Mesenteric fat pad (tissue), 1 donor: ENCODE measurements around the gene NTN5. TPM values are rescaled to one million over a fixed set of nuclear protein-coding genes. Genes with fewer than 3 reads are reported as not detected.
"Not testable (repeated sequence)": the region's sequence is repeated elsewhere in the genome, so short reads cannot be mapped to it uniquely, and the experiment has no call there.

Source experiments
- DNase-seq: peaks from one replicate; pipeline ENCODE4 v3.0.0-alpha.2; 2020; ENCODE audit warnings: low spot score
- long read RNA-seq: library from polyadenylated mRNA; unstranded; transcript quantifications from one replicate; pipeline ENCODE4 v2.0.0, GENCODE V29; 2020
- total RNA-seq: library from RNA; stranded (reverse); fragmentation: NEBNext Ultra II Directional; extraction: Animal tissue kit (Norgen Biotek cat#: 25700); gene quantifications from one replicate; pipeline ENCODE4 v1.2.1, GENCODE V29; 2021
- donor health status: DM: yes; HTN: yes; CAD: no.

The NTN5 gene, protein sequence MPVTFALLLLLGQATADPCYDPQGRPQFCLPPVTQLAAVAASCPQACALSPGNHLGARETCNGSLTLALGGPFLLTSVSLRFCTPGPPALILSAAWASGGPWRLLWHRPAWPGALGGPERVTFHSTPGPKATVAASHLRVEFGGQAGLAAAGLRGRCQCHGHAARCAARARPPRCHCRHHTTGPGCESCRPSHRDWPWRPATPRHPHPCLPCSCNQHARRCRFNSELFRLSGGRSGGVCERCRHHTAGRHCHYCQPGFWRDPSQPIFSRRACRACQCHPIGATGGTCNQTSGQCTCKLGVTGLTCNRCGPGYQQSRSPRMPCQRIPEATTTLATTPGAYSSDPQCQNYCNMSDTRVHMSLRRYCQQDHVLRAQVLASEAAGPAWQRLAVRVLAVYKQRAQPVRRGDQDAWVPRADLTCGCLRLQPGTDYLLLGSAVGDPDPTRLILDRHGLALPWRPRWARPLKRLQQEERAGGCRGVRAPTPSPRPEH
- total RNA-seq: 0.51 TPM
- long read RNA-seq: 0 reads

- DNase-seq: no peak
Measured at GRCh38 chr19:48672994-48673393, at the start of gene NTN5. Gene NTN5, minus strand, starts transcription at chr19:48673017. Its CDS starts 2,031 bp downstream, at chr19:48670986.

- no peak for DNase-seq
Measured at GRCh38 chr19:48722196-48722708, 49.4 kb upstream of the NTN5 start.

- DNase-seq: peak; percentile 94
Measured at GRCh38 chr19:48720613-48721296, 47.9 kb upstream of the NTN5 start.

- DNase-seq: no peak
Measured at GRCh38 chr19:48720251-48720612, 47.4 kb upstream of the NTN5 start.

DNA sequence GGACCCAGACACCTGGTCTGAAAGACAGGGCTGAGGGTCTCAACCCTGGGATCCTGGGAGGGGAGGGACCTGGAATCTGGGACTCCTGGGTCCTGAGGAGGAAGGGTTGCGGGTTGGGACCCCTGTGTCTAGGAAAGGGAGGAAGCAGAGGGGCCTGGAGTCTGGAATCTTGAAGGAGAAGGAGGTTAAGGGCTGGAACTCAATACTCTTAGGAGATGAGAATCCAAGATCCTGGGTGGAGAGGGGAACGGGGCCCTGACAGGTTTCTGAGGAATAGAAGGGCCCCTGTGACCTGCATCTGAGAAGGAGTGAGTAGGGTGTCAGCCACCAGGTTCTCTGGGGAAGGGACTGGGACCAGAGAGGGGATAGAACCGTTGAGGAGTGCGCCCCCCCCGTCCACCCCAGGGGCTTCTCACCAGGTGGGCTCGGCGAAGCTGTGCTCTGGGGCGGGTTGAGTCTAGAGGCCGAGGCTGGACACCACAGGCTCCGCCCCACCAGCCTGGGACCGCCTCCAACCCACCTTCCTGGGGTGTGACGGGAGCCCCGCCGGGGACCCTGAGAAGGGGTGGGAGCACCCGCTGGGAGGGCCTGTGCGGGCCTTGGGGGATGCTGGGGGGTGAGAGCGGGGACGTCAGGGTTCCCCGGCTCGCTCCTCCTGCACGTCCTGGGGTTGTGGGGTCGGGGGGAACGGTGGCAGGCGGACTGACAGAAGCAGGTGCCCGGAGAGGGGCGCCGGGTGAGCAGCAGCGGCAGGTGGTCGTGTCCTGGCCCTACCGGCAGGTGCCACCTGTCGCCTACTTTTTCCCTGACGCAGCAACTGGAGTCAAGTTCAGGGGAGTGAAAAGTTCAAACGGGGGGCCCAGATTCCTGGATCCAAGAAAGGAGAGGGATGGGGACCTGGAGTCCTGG is 46.7 kb upstream of the NTN5 start, which contains the start of gene MAMSTR:
Gene MAMSTR, minus strand, starts transcription at position 463 of the 909 bp plus-strand sequence. CDS start 694 bp downstream, outside the sequence.
- DNase-seq: no peak

GRCh38 chr19:48718711-48719231 is 46.0 kb upstream of the NTN5 start:
- no peak for DNase-seq

GRCh38 chr19:48718106-48718505 is 45.3 kb upstream of the NTN5 start:
- DNase-seq: not testable (repeated sequence)

GRCh38 chr19:48716562-48717291 is 43.9 kb upstream of the NTN5 start:
- no peak for DNase-seq

DNA sequence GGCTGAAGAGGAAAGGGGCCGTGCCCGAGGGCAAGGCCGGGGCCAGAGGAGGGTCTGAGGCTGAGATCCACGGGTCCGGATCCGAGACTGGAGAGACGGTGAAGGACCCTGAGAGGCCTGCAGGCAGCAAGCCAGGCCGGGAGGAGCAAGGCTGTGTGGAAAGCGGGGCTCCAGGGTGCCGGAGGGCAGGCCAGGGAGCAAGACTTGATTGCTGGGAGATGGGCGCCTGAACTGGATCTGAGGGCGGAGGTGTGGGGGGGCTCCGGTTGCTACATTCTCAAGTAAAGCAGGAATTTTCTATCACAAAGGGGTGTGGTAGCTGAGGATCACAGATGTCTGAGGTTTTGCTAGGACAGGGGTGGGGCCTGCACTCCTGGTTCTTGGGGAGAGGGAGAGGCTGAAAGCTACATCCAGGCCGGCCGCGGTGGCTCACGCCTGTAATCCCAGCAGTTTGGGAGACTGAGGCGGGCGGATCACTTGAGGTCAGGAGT is 42.9 kb upstream of the NTN5 start:
- no peak for DNase-seq

DNA sequence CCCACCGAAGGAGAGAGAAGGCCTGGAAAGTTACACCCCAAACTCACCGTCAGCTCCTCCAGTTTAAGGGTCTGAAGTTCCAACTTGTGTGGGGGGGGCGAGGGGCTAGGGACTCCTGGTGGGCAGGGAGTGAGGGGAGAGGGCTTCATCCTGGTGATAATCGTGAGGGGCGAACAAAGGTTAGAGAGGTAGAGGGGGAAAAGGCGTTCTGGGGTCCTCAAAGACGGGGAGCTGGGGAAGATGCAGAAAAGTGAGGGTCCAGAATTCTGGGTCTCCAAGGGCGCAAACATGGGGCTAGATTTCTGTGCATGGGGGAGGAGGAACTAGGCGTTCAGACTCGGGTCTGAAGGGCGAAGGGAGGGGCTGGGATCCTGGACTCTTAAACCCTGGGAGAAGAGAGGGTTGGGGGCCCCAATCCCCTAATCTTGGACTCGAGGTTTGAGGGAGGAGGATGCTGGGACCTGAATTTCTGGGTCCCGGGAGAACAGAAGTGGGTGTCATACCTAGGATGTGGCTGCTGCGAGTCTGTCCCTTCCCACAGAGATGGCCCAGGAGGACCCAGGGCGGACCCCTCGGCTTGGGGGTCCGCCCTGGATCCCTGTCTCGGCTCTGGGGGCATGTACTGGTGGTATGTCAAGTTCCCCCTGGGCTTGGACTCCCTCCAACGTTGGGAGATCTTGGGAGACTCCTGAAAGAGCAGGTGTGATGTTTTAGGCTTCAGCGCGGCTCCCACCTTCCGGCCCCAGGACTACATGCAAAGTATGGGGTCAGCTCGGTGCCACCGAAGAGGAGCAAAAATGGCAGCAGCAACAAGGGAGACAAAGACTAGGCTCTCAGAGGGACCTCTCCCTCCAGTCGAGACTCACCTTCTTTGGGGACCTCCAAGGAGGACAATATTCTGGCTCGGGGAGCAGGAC is 42.2 kb upstream of the NTN5 start:
- DNase-seq: no peak

DNA sequence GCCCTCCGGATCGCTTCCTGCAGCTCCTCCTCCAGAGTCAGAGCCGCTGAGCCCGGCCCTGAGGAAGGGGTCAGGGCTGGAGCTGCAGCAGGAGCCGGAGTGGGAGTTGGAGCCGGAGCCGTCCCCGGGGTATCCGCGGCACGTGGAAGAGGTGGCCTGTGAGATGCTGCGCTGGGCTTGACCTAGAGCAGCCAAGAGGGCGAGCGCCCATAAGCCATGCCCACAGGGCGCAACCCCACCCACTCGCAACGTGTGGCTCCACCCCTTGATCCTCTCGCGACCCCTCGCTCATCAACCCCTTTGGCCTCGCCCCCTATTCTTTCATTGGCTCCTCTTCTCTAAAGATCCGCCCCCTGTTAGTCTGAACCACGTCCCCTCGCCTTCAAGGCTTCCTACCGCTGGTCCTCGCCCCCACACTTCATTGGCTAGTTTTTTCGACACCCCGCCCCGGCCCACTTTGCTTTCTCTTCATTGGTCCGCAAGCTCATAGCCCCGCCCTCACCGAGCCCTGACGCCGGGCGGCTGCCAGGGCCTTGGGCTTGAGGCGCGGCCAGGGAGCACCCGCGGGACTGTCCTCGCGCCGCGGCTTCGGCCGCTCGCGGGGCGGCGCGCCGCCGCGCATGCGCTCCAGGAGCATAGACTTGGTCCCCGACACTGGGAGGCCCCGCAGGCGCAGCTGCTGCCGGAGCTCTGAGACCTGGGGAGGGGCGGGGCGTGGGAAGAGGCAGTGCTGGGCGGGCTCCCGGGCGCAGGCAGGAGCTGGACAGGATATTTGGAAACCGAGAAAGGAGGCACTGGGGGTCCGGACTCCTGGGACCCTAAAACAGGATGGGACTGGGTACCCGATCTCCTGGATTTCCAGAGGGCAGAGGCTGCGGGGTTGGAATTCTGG is 41.3 kb upstream of the NTN5 start:
- DNase-seq: peak; percentile 99

DNA sequence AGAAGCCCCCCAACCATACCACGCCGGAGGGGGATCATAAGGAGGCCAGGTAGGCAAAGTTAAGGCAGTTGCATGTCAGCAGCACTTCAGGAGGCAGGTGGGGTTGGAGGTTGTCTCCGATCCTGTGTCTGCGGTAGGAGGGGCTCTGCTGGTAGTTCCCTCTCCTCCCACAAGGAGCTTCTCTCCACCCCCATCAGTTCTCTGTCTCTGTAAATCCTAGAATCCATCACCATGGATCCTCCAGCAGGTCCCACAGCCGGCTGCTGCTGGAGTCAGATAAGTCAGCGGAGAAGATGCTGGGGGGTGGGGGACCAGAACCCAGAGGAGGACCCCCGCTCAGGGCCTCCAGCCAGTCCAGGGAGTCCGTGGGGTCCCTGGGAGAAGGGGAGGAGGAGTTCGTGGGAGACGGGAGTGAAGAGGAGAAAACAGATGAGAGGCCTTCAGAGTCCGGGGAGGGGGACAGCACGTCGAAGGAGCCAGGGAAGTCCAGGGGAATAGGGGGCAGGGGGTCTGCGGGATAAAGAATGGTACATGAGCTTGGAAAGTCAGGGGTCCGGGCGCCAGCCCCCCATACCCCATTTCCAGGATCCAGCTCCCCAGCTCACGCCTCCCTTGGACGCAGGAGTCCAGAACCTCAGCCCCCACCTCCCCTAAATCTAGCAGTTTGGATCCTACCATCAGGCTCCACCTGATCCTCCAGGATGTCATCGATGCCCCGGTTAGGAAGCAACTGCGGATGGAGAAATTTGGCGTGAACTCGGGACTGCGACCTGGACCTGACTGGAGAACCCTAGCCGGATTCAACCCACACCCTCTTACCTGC is 40.4 kb upstream of the NTN5 start:
- DNase-seq: no peak

GRCh38 chr19:48711106-48711662 is 38.4 kb upstream of the NTN5 start:
- no peak for DNase-seq

GRCh38 chr19:48708471-48708870 is 35.7 kb upstream of the NTN5 start:
- no peak for DNase-seq

- no peak for DNase-seq
Measured at GRCh38 chr19:48705431-48705830, 32.6 kb upstream of the NTN5 start.

GRCh38 chr19:48703316-48703715 is 30.5 kb upstream of the NTN5 start:
- DNase-seq: no peak

GRCh38 chr19:48702701-48703100 is 29.9 kb upstream of the NTN5 start:
- DNase-seq: no peak
